GM21360 (cell line): ENCODE results near the gene SMG1.
A peak's percentile ranks its signal among the peaks of the same experiment; 100 is the strongest.
"Not testable (repeated sequence)": the region's sequence is repeated elsewhere in the genome, so short reads cannot be mapped to it uniquely, and the experiment has no call there.

Experiments used
- ATAC-seq: cut with Tn5 transposase; IDR thresholded peaks from one replicate; pipeline ENCODE4 v1.9.1; 2021; ENCODE audit warnings: mild to moderate bottlenecking, moderate library complexity; ENCODE audit not compliant: unreplicated experiment

SMG1 gene

GRCh38 chr16:18801145-18801972 is 124.8 kb downstream of the SMG1 start, which contains the start of gene ARL6IP1:
ARL6IP1 (minus strand) TSS chr16:18801549; CDS start chr16:18801466, 83 bp downstream.
- peak; percentile 96 for ATAC-seq

GRCh38 chr16:18800775-18801144 is 125.4 kb downstream of the SMG1 start:
- ATAC-seq = no peak

- no peak for ATAC-seq
These were observed 125.9 kb downstream of the SMG1 start for GRCh38 chr16:18800293-18800692.

GRCh38 chr16:18799500-18799899 is 126.7 kb downstream of the SMG1 start:
- no peak for ATAC-seq

- ATAC-seq = no peak
These were observed 128.5 kb downstream of the SMG1 start for GRCh38 chr16:18797746-18798145.

- ATAC-seq = no peak
These were observed 129.8 kb downstream of the SMG1 start for GRCh38 chr16:18796377-18796776.

- no peak for ATAC-seq
These were observed 133.3 kb downstream of the SMG1 start for GRCh38 chr16:18792836-18793433.

- peak; percentile 85 for ATAC-seq
These were observed 136.1 kb downstream of the SMG1 start, which contains the start of gene RPS15A for GRCh38 chr16:18789850-18790706. RPS15A (minus strand) TSS chr16:18790334; CDS start chr16:18789113, 1,221 bp downstream.

GRCh38 chr16:18789515-18789849 is 136.7 kb downstream of the SMG1 start:
- no peak for ATAC-seq

GRCh38 chr16:18788828-18789514 is 137.2 kb downstream of the SMG1 start:
- ATAC-seq = no peak

GRCh38 chr16:18784917-18785623 is 141.1 kb downstream of the SMG1 start:
- ATAC-seq = no peak

- ATAC-seq = no peak
These were observed 142.5 kb downstream of the SMG1 start for GRCh38 chr16:18783430-18784341.

- no peak for ATAC-seq
These were observed 143.3 kb downstream of the SMG1 start for GRCh38 chr16:18782697-18783429.

GRCh38 chr16:18781232-18781631 is 145.0 kb downstream of the SMG1 start:
- not testable (repeated sequence) for ATAC-seq

- not testable (repeated sequence) for ATAC-seq
These were observed 145.7 kb downstream of the SMG1 start for GRCh38 chr16:18780460-18781026.

GRCh38 chr16:18777664-18778063 is 148.5 kb downstream of the SMG1 start:
- not testable (repeated sequence) for ATAC-seq

GRCh38 chr16:18776334-18776733 is 149.9 kb downstream of the SMG1 start:
- not testable (repeated sequence) for ATAC-seq

GRCh38 chr16:18774651-18775050 is 151.6 kb downstream of the SMG1 start:
- not testable (repeated sequence) for ATAC-seq
